Nephron (organoid): ENCODE measurements around the gene UGT1A10.
"Not testable (repeated sequence)": the region's sequence is repeated elsewhere in the genome, so short reads cannot be mapped to it uniquely, and the experiment has no call there.

Source experiments
- H3K27ac Mint-ChIP-seq, 3 experiments: 2 replicates each; pipeline ENCODE4 v1.8.0; 2020; ENCODE audit warnings: mixed read lengths in 3 of 3, mild to moderate bottlenecking in 2 of 3, moderate library complexity in 1 of 3
- H3K27me3 Mint-ChIP-seq: 2 replicates; pipeline ENCODE4 v1.8.0; 2021; ENCODE audit warnings: low read depth, mild to moderate bottlenecking, moderate library complexity, mixed read lengths
- H3K36me3 Mint-ChIP-seq: 2 replicates; pipeline ENCODE4 v1.8.0; 2020; ENCODE audit warnings: low read depth, mixed read lengths
- H3K4me1 Mint-ChIP-seq: 2 replicates; pipeline ENCODE4 v1.8.0; 2020; ENCODE audit warnings: mixed read lengths
- H3K4me3 Mint-ChIP-seq, 3 experiments: 2 replicates each; pipeline ENCODE4 v1.8.0; 2020; ENCODE audit warnings: mild to moderate bottlenecking in 3 of 3, mixed read lengths in 3 of 3, moderate library complexity in 2 of 3
- H3K9me3 Mint-ChIP-seq: 2 replicates; pipeline ENCODE4 v1.8.0; 2020; ENCODE audit warnings: mixed read lengths
- TF ChIP-seq, protein P1 (sequence below), 3 experiments: fragments of 200-600 bp; sonication (generic); IDR thresholded peaks; one replicate each; pipeline ENCODE4 v1.5.0; 2021; ENCODE audit warnings: antibody characterized with exemption in 3 of 3; ENCODE audit not compliant: unreplicated experiment in 3 of 3

The UGT1A10 gene

DNA sequence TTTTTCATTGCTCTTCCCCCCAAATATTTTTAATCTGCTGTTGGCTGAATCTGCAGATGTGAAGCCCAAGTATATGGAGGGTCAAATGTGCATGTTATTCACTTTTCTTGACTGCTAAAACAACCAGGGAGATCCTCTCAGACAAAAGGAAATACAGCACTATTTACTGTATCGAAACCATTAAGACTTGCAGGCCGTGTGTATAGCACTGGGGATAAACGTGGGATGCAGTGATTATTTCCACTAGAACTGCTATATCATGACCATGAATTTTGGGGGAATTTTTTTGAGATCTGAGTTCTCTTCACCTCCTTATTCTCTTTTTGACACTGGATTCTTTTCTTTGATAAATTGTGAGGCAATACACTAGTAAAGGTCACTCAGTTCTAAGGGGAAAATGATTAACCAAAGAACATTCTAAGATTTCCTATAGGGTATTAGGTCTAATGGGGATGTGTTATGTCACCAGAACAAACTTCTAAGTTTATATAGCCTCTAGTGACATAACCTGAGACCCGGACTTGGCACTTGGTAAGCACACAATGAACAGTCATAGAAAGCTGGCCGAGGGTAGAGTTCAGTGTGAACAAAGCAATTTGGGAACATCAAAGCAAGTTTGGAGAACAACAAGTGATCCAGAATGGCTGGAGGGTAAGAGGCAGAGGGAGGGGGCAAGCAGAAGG is 109.0 kb downstream of the UGT1A10 start:
- Mint-ChIP-seq H3K4me1 (no peaks in the 10 kb centered on the region), H3K4me3 (no peak overlapping the region), H3K27ac (no peak overlapping the region), H3K36me3 (no peaks in the 10 kb centered on the region), H3K9me3 (peaks cover 23% of the 10 kb centered on the region), H3K27me3 (peaks cover 9% of the 10 kb centered on the region)
- TF ChIP-seq, protein P1, sequence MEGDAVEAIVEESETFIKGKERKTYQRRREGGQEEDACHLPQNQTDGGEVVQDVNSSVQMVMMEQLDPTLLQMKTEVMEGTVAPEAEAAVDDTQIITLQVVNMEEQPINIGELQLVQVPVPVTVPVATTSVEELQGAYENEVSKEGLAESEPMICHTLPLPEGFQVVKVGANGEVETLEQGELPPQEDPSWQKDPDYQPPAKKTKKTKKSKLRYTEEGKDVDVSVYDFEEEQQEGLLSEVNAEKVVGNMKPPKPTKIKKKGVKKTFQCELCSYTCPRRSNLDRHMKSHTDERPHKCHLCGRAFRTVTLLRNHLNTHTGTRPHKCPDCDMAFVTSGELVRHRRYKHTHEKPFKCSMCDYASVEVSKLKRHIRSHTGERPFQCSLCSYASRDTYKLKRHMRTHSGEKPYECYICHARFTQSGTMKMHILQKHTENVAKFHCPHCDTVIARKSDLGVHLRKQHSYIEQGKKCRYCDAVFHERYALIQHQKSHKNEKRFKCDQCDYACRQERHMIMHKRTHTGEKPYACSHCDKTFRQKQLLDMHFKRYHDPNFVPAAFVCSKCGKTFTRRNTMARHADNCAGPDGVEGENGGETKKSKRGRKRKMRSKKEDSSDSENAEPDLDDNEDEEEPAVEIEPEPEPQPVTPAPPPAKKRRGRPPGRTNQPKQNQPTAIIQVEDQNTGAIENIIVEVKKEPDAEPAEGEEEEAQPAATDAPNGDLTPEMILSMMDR (IDR thresholded peaks at IDR 0.05; ENCODE audit: unreplicated experiment in 3 of 3) = no peak

- H3K27me3 Mint-ChIP-seq, H3K4me1 Mint-ChIP-seq, H3K36me3 Mint-ChIP-seq, H3K4me3 Mint-ChIP-seq, H3K27ac Mint-ChIP-seq: not testable (repeated sequence)
- H3K9me3 Mint-ChIP-seq = peaks cover 24% of the 10 kb centered on the region
Measured at GRCh38 chr2:233745838-233746237, 109.6 kb downstream of the UGT1A10 start.

DNA sequence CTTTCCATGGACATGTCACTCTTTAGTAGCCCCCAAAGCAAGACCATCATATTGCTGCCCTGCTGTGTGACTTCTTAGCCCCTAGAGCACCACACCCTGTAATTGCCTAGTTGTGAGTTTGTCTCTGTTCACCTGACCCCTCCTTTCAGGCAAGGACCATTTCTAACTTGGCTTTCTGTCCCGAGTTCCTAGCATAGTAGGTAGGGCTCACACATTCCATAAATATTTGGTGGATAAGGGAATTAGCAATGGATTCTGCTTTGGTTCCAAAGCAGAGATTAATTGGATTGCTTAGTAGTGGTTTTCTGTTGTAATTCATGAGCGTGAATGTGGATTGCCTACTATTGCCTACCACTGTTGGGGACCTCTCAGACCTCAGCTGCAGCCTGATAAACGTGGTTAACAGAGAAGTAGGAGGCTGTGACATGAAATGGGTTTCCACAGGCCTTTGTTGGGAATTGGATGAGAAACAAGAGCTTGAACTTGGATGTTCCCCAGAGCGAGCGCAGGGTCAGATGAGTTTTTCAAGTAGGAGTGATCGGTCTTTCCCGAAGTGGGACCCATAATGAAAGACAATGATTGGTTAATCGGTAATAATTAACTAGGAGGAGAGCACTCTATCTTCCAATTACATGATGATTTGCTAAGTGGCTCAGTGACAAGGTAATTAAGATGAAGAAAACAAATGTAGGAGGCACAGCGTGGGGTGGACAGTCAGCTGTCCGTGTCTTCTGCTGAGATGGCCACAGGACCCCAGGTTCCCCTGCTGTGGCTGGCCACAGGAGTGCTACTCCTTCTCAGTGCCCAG is 110.4 kb downstream of the UGT1A10 start:
- H3K4me3 Mint-ChIP-seq = no peak overlapping the region
- peaks cover 26% of the 10 kb centered on the region for H3K9me3 Mint-ChIP-seq

DNA sequence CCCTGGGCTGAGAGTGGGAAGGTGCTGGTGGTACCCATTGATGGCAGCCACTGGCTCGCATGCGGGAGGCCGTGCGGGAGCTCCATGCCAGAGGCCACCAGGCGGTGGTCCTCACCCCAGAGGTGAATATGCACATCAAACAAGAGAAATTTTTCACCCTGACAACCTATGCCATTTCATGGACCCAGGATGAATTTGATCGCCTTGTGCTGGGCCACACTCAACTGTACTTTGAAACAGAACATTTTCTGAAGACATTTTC is 111.0 kb downstream of the UGT1A10 start:
- Mint-ChIP-seq H3K27ac (no peak overlapping the region), H3K4me1 (no peaks in the 10 kb centered on the region), H3K27me3 (peaks cover 9% of the 10 kb centered on the region), H3K9me3 (peaks cover 31% of the 10 kb centered on the region), H3K4me3 (no peak overlapping the region), H3K36me3 (no peaks in the 10 kb centered on the region)
- TF ChIP-seq, protein P1 (IDR thresholded peaks at IDR 0.05; ENCODE audit: unreplicated experiment in 3 of 3) = no peak

More for the DNA sequence above, 110.4 kb downstream of the UGT1A10 start:
- H3K27me3 Mint-ChIP-seq = peaks cover 9% of the 10 kb centered on the region
- TF ChIP-seq, protein P1 (IDR thresholded peaks at IDR 0.05; ENCODE audit: unreplicated experiment in 3 of 3) = no peak
- no peaks in the 10 kb centered on the region for H3K36me3 Mint-ChIP-seq
- no peak overlapping the region for H3K27ac Mint-ChIP-seq
- H3K4me1 Mint-ChIP-seq = no peaks in the 10 kb centered on the region

- H3K9me3 Mint-ChIP-seq = peaks cover 37% of the 10 kb centered on the region
- H3K4me1 Mint-ChIP-seq, H3K36me3 Mint-ChIP-seq, H3K4me3 Mint-ChIP-seq, H3K27me3 Mint-ChIP-seq, H3K27ac Mint-ChIP-seq: not testable (repeated sequence)
Measured at GRCh38 chr2:233750689-233751088, 114.4 kb downstream of the UGT1A10 start.

DNA sequence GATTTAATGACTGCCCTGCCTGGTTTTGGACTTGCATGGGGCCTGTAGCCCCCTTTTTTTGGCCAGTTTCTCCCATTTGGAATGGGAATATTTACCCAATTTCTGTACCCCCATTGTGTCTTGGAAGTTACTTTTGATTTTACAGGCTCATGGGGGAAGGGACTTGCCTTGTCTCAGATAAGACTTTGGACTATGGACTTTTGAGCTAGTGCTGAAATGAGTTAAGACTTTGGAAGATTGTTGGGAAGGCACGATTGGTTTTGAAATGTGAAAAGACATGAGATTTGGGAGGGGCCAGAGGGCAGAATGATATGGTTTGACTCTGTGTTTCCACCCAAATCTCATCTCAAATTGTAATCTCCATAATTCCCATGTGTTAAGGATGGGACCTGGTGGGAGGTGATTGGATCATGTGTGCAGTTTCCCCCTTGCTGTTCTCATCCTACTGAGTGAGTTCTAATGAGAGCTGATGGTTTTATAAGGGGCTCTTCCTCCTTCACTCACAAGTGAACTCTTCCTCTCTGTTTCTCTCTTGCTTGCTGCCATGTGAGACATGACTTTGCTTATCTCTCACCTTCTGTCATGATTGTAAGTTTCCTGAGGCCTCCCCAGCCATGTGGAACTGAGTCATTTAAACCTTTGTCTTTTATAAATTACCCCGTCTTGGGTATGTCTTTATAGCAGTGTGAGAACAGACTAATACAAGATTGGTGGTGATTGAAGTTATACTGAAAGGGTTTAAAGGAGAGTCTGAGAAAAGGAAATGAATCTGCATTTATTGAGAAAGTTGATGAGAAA is 115.2 kb downstream of the UGT1A10 start:
- not testable (repeated sequence) for H3K27me3 Mint-ChIP-seq

DNA sequence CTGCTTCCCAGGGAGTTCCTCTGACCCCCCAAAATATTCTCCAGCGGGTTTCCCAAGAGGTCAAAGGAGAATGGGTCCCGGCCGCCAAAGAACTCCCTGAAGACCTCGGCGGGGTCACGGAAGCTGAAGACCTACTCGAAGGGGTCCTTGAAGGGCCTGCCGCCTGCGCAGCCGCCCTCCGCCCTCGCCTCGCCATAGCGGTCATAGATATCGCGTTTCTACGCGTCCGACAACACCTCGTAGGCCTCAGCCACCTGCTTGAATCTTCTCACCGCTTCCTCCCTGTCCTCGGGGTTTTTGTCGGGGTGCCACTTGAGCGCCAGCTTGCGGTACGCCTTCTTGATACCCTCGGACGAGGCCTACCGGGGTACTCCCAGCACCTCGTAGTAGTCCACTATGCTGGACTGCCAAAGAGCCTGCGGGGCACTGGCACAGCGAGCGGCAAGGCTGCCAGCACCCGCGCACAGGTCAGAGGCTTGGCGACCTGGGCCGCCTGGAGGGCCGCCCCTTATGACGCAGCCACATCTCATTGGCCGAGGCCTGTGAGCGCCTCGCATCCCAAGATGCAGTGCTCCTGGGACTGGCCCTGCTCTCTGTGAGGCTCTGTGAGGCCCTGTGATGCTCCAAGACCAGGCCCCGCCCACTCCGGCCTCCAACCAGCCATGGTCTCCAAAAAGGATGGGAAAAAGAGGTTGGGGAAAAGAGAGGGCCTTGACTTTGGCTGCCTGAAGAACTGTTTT is 118.8 kb downstream of the UGT1A10 start:
- TF ChIP-seq, protein P1 (IDR thresholded peaks at IDR 0.05; ENCODE audit: unreplicated experiment in 3 of 3) = no peak
- no peak overlapping the region for H3K4me3 Mint-ChIP-seq

More for the DNA sequence above, 115.2 kb downstream of the UGT1A10 start:
- H3K4me3 Mint-ChIP-seq, H3K27ac Mint-ChIP-seq, H3K4me1 Mint-ChIP-seq, H3K36me3 Mint-ChIP-seq: not testable (repeated sequence)
- H3K9me3 Mint-ChIP-seq = peaks cover 37% of the 10 kb centered on the region

More for the DNA sequence above, 118.8 kb downstream of the UGT1A10 start:
- Mint-ChIP-seq H3K27ac (no peak overlapping the region), H3K27me3 (peaks cover 4% of the 10 kb centered on the region), H3K36me3 (no peaks in the 10 kb centered on the region), H3K4me1 (no peaks in the 10 kb centered on the region), H3K9me3 (peaks cover 16% of the 10 kb centered on the region)
